HG02623 (cell line): Measurements from ENCODE around the gene ASB15.
A peak's percentile ranks its signal among the peaks of the same experiment; 100 is the strongest.
"Not testable (repeated sequence)": the region's sequence is repeated elsewhere in the genome, so short reads cannot be mapped to it uniquely, and the experiment has no call there.

Source experiments
- ATAC-seq: cut with Tn5 transposase; IDR thresholded peaks from one replicate; pipeline ENCODE4 v1.9.1; 2021; ENCODE audit warnings: moderate library complexity; ENCODE audit not compliant: unreplicated experiment

The ASB15 gene

DNA sequence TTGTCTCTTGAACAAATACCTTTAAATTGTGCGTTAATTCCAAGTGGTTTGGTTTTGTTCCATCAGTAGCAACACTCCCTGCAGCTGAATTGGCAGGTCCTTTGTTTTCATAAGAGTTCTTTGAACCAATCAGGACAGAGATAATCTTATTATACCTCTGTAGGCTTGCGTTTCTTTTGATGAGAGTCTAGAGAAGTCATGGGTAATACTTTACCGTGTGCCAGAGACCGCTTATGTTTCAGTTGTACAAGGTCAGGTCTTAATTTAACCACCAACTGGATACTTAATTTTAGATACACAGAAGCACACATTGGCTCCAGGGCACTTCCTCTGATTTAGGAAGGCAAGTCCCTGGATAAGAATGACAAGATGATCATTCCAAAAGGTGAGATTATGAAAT lies at the start of gene ASB15:
Gene ASB15, plus strand, starts transcription at position 292 of the 400 bp plus-strand sequence. CDS start 12,682 bp downstream, outside the sequence.
- ATAC-seq: no peak

DNA sequence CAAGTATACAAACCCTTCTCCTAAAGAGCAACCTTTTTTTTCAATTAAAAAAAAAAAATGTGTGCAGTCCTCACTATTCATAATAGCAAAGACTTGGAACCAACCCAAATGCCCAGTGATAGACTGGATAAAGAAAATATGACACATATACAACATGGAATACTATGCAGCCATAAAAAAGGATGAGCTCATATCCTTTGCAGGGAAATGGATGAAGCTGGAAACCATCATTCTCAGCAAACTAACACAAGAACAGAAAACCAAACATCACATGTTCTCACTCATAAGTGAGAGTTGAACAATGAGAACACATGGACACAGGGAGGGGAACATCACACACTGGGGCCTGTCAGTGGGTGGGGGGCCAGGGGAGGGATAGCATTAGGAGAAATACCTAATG lies 49.5 kb upstream of the ASB15 start:
- not testable (repeated sequence) for ATAC-seq

DNA sequence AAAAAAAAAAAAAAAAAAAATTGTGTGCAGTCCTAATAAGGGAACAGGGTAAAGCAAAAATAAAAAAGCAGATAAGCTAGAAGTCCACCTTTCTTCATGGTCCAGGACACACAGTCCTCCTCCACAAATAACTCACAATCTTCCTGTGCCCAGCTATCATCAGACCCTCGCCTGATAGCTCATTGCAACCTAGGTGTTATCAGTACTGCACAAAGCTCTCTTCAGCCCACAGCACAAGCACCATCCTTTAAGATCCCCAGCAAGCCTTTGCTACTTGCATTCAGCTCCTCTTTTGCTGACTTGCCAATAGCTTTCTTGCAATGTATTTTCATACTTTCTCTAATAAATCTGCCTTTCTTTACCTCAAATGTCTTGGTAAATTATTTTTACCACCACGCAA lies 49.0 kb upstream of the ASB15 start:
- ATAC-seq: no peak

DNA sequence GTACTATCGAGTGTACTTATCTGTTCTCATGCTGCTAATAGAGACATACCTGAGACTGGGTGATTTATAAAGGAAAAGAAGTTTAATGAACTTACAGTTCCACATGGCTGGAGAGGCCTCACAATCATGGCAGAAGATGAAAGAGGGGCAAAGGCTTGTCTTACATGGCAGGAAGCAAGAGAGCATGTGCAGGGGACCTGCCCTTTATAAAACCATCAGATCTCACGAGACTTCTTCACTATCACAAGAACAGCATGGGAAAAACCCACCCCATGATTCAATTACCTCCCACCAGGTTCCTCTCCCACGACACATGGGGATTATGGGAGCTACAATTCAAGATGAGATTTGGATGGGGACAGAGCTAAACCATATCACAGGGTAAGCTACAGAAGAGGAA lies 48.5 kb upstream of the ASB15 start:
- ATAC-seq: no peak

DNA sequence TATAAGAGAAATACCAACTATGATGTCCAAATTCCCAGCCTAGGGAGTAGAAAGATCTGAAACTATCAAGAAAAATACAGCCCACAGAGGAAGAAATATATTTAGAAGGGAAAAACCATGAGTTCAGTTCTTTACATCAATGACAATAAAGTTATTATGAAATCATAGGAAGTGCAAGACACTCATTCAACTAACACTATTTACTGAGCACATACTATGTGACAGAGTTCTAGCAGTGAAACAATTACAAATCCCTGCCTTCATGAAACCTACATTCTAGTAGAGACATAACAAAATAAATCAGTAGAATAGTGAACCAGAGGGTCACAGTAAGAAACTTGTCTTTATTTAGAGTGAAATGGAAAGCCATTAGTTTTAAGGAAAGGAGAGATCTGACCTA lies 46.1 kb upstream of the ASB15 start:
- no peak for ATAC-seq

DNA sequence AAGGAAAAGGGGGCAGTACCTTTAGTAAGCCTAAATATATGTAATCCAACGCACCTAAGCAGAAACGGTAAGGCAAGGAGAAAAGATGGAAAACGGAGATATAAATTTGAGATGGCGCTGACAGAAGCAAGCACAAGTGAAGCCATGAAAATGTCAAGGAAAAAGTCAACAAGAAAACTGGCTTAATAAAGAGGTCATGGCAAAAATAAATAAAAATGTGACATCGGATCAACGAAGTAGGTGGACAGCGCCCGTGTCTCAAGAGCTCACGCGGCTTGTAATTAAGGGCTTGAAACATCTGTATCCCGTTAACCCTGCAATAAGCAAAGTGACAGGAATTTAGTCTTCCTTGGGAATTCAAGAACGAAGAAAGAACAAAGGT lies 44.6 kb upstream of the ASB15 start:
- no peak for ATAC-seq

DNA sequence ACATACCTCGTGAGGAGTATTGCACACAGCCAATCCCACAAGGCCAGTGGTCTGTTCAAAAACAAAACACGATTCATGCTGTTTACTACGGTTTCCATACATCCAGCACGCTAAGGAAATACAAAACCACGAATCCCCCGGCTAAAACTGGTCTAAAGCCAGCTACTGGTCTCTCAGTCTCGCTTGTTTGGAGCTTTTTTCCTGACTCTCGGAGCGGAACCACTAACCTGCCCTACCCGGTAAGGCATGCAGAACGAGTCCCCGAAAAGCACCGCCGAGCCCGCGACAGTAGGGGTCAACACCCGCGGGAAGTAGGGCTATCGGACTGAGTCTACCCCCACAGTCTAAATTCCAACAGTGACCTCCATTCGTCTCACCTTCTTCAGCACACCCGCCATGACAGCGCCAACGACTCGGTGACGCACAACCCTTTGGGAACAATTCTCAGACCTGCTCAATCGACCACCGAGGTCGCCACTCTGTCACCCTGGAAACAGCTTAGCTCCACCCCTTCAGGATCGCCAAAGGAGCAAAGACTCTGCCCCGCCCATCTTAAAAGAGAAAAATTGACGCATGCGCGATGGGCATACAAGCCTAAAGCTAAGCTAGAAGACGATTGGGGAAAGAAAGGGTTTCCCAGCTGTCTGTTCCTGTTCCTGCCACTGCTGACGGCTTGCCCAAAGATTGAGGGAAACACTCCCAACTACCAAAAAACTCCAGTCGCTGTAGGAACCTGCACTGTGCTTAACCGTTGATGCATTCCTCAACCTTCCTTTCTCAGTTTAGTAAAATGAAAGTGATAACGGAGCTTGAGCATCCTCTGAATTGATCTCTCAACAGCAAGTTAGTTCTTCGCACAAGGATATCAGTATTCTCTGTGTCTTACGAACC lies 44.0 kb upstream of the ASB15 start, which contains the start of gene NDUFA5:
Gene NDUFA5, minus strand, starts transcription at position 421 of the 891 bp plus-strand sequence. Its CDS starts 23 bp downstream, at position 398.
- ATAC-seq: peak; percentile 95

DNA sequence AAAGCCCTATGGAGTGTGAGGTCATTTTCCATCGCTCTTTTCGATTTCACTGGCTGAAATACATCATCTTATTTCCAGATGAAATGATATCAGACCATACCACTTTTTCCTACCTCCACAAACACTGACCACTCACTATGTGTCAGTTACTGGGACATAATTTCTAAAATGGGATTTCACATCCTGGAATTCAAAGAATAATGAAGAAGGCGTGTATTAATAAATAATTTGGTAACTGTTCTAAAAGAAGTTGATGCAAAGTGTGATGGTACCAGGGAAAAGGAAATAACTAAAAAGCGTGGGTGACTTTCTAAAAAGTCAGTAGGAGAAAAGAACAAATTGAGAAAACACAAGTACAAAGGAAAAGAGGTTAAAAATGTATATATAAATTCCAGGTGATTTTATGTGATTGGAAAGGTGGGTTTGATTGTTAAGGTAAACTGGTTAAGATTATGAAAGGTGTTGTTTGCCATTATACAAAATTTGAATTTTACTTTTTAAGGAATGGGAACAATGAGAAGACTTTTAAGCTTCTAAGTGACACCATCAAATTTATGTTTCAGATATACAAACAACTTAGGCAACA lies 43.2 kb upstream of the ASB15 start:
- no peak for ATAC-seq

DNA sequence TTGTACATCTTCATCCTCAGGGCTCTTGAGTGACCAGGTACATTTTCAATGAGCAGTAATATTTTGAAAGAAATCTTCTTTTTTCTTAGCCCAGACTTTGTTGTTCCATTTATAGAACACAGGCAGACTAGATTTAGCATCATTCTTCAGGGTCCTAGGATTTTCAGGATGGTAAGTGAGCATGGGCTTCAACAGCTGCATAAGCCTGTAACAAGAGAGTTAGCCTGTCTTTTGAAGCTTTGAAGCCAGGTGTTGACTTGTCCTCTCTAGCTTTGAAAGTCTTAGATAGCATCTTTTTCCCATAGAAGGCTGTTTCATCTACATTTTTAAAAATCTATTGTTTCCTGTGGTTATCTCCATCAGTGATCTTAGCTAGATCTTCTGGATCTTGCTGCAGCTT lies 39.5 kb upstream of the ASB15 start:
- no peak for ATAC-seq

DNA sequence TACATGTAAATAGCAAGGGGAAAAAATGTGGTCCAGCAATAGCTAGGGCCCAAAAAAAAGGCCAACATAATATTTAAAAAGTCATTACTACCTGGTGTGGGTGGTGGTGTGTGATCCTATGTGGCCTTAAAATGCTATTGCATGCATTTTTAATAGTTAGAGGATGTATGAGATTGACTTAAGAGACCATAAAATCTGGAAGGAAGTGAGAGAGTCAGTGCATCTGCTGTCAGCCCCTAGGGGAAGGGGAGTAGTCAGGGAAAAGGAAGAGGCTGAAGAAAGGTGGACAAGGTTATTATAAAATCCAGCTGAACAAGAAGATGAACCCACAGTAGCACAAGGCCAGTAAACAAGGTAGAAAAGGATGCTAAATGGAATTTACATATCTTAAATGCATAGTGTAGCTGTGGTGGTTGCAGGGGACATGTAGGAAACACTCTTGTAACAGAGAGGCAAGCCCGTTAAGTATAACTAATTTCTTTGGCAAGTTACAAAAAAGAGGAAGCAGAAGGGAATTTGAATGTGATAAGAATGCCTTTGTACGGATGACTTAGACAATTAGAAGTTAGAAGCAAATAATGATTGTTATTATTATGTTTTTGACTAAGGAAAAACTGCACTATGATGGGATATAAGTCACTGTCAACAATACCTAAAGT lies 32.1 kb upstream of the ASB15 start:
- no peak for ATAC-seq

DNA sequence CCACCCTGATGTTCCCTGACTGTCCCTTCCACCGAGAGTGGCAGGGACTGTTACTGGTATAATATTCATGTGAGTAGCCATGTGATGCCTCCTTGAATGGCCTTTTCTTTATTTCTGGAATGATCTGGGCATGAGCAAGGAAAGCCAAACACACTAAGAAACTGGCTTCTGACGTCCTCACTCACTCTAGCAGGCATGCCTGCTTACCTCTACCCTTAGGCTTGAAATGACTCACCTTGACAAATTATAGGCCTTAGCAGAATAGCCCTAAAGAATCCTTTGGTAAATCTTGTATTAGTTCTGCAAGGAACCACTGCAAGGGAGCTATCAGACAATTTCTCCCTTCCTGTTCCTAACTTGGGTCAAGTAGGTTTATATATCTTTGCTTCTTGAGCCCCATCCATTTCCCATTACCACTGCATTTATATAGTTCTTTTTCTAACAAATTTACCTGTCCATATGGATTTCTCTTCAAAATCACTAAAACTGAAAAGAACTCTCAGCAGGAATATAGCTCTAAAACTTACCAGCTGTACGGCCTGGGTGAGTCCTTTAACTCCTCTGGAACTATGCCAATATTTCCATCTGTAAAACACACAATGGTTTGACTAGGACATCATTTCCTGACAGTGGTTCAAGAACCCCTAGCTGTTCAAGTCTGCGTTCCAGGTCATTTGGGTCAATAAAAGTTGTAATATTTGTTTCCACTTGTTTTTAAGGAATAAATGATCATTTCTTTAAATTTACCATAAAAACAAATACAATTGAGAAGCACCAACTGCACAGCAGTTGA lies 31.0 kb upstream of the ASB15 start:
- no peak for ATAC-seq

DNA sequence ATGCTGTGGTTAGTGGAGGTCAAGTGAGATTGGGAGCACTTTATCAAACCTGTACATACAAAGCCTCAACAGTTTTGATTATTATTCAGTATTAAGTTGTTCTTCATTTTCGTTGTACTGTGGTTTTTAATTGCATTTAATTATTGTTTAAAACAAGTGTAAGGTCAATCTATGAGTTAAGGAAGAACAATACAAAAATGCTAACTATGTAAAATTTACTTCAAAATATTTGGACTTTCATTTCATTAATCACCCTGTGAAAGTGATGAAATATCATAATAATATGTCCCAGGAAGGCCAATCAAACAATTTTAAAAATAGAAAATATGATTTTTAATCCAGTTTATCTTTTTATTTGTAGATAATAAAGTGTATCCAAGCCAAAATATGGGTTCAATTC lies 30.4 kb upstream of the ASB15 start:
- no peak for ATAC-seq

DNA sequence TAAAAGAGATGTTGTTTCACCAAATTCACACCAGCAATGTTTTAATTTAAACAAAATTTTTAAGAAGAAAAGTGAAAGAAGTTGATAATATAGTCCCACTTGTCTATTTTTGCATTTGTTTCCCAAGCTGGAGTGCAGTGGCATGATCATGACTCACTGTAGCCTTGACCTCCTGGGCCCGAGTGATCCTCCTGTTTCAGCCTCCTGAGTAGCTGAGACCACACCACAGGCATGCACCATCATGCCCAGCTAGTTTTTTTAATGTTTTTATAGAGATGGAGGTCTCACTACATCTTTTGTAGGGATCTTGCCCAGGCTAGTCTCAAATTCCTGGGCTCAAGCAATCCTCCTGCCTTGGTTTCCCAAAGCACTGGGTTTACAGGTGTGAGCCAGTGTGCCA lies 29.9 kb upstream of the ASB15 start:
- no peak for ATAC-seq

DNA sequence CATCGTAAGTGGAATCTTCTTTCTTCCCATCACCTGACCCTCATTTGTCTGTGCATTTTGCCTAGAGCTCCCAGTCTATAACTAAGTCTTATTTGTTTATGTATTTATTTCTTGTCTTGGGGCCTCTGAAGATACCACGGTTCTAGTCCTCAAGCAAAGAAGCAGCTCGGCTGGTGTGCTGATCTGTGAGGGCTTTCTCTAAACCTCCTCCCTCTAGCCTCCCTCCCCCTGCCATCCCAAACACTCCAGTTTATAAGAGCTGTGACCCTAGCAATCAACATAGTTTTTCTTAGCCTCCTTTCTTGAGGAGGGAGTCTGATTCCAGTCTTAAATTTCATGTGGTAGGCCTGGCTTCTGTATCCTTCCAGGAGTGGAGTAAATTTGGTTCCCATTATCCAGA lies 28.3 kb upstream of the ASB15 start:
- ATAC-seq: no peak

DNA sequence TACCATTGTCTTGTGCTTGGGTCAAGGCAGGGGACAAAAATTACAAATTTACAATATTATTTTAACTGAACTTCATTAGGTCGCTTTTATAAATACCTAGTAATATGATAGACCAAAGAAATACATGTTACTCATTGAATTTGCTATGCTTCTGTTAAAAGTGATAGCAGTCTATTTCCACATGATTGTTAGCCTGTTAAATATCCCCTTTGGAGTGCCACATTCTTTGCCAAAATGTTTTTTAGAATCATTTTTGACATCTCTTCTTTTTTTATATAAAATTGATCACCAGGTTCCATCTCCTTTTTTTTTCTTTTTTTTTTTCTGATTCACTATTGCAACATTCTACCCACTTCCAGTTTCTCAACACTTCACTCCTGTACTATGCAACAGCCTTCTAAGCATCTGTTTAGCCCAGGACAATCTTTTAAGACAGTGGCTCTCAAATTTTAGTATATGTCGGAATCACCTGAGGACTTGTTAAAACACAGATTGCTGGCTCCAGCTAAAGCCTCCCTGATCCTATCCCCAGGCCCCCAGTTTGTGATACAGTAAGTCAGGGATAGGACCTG lies 27.6 kb upstream of the ASB15 start:
- ATAC-seq: no peak

DNA sequence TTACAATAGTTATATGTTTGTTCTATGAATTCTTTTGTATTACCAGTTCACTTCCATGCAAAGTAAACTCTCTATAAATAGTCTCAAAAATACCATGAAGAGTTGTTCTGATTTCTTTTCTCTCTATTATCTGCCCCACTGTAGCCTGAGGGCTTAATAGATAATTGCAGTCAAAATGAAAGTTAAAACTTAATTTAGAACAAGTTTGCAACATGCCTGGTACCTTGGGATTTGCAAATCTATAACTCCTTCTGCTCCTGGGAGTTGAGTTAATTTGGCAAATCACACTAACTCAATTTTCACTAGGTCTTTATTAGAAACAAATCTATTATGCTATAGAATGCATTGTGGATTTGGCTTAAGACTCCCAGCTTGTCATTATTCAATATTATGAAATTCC lies 22.2 kb upstream of the ASB15 start:
- no peak for ATAC-seq

DNA sequence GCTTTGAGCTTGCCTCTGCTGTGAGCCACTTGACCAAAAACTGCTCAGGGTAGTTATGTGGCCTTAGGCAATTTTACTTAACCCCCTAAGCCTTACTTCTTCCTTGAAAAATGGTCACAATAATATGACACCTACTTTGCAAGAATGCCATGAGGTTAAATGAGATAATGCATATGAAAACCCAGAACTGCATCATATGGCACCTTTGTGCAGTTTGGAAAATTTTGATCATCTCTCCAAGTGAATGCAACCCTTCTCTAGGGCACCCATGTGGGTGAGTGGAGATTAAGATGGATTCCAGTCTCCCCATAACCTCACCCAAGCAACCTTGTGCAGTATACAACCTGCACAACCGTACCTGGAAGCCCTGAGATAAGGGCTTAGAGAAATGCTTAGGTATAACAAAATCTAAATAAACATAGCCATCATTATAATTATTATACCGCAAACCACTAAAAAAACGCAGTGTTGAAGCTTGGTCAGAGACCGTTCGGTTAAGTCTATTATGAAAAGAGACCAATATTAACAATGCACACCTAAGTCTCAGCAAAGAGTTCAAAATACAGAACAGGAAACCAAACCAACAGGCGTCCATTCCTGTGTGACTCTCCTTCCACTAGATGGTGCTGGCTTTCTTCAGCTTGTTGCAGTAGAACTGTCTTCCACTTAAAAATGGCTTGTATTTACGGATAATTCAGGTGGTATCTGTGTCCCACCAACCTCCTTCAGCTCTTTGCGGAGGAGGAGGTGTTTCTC lies 21.0 kb upstream of the ASB15 start:
- peak; percentile 65 for ATAC-seq

DNA sequence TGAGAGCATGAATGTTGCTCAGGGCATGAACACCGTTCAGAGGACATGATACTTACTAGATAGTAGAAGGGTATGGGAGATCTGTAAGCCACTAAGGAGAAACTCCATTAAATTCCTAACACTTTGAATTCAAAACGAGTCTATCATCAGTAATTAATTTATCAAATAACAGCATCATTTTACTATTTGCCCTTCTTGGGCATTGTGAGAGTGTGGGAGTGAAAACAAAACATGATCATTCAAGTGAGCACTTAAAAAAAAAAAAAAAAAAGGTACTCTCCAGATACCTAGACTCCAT lies 20.5 kb upstream of the ASB15 start:
- ATAC-seq: no peak

DNA sequence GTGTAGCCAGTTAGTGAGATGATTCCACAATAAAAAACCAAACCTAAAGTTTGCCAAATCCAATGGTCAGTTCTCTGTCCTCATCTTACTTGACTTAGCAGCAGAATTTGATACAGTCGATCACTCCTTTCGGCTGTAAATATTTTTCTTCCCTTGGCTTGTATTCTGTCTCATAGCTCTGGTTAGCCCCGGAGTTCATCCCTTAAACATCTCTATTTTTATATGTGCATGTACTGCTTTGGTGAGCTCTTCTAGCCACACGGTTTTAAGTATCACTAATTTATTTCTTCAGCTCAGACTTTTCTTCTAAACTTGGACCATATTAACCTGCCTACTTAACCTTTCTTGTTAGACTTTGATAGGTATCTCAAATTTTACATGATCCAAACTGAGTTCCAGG lies 17.8 kb upstream of the ASB15 start:
- ATAC-seq: no peak

DNA sequence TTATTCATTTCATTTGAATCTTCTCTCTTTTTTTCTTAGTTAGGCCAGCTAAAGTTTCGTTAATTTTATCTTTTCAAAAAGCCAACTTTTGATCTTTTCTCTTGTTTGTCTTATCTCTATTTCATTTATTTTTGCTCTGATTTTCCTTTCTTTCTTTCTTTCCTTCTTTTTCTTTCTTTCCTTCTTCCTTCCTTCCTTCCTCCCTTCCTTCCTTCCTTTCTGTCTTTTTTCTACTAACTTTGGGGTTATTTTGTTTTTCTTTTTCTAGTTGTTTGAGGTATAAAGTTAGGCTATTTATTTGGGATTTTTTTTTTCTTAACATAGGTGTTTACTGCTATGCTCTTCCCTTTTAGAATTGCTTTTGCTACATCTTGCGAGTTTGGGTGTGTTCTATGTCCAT lies 13.2 kb upstream of the ASB15 start:
- no peak for ATAC-seq
